MCF 10A (cell line): ENCODE data around the gene RNASEL. TPM values are rescaled to one million over a fixed set of nuclear protein-coding genes. Genes with fewer than 3 reads are reported as not detected.
"Not testable (repeated sequence)": the region's sequence is repeated elsewhere in the genome, so short reads cannot be mapped to it uniquely, and the experiment has no call there.

Source experiments
- BruUV-seq: library from RNA; stranded (reverse); fragments of 400-500 nt; replicated peaks from 2 replicates; lab custom pipeline; 2021; lab: Mats Ljungman, UMichigan
- CTCF ChIA-PET: fragments of 300-600 bp; sonication (Branson Sonifier 250); formaldehyde crosslinking; extraction: SDS; loops from one replicate; lab custom pipeline; 2021; ENCODE audit warnings: antibody characterized with exemption, inconsistent platforms; lab: Yijun Ruan, JAX
- POLR2A ChIA-PET: fragments of 300-600, 350-650 bp; sonication (Branson Sonifier 250); formaldehyde crosslinking; extraction: SDS; loops from one replicate; lab custom pipeline; 2020; ENCODE audit warnings: antibody characterized with exemption, inconsistent platforms; lab: Yijun Ruan, JAX
- DNase-seq: peaks from one replicate; pipeline ENCODE4 v3.0.0-alpha.2; 2018; ENCODE audit not compliant: unreplicated experiment
- H3K27ac Mint-ChIP-seq: one replicate; pipeline ENCODE4 v1.8.0; 2022; ENCODE audit warnings: mild to moderate bottlenecking, low read depth, mixed read lengths; ENCODE audit not compliant: unreplicated experiment
- H3K27me3 Mint-ChIP-seq: one replicate; pipeline ENCODE4 v1.8.0; 2022; ENCODE audit warnings: mixed read lengths; ENCODE audit not compliant: insufficient read depth, unreplicated experiment
- H3K36me3 Mint-ChIP-seq: one replicate; pipeline ENCODE4 v1.8.0; 2022; ENCODE audit warnings: mild to moderate bottlenecking, moderate library complexity, mixed read lengths; ENCODE audit not compliant: insufficient read depth, unreplicated experiment
- H3K4me1 Mint-ChIP-seq: one replicate; pipeline ENCODE4 v1.8.0; 2022; ENCODE audit warnings: mixed read lengths; ENCODE audit not compliant: insufficient read depth, unreplicated experiment
- H3K4me3 Mint-ChIP-seq: one replicate; pipeline ENCODE4 v1.8.0; 2022; ENCODE audit warnings: mild to moderate bottlenecking, moderate library complexity, mixed read lengths; ENCODE audit not compliant: unreplicated experiment
- H3K9me3 Mint-ChIP-seq: one replicate; pipeline ENCODE4 v1.8.0; 2022; ENCODE audit warnings: mixed read lengths; ENCODE audit not compliant: unreplicated experiment
- intact Hi-C: fragments of 100-400 bp; cut with micrococcal nuclease; formaldehyde crosslinking; loops from 2 replicates; pipeline ENCODE4 v1.14.1; 2022
- total RNA-seq: library from RNA; stranded (reverse); gene quantifications from 2 replicates; pipeline ENCODE4 v1.2.3, GENCODE V29; 2022
- TF ChIP-seq, protein P1 (sequence below): fragments of 200-600 bp; IDR thresholded peaks from one replicate; pipeline ENCODE4 v1.8.0; 2022; ENCODE audit warnings: antibody characterized with exemption, mild to moderate bottlenecking; ENCODE audit not compliant: unreplicated experiment

The RNASEL gene
- total RNA-seq, 1 experiment from 2014 or later, result 4.2 TPM

DNA sequence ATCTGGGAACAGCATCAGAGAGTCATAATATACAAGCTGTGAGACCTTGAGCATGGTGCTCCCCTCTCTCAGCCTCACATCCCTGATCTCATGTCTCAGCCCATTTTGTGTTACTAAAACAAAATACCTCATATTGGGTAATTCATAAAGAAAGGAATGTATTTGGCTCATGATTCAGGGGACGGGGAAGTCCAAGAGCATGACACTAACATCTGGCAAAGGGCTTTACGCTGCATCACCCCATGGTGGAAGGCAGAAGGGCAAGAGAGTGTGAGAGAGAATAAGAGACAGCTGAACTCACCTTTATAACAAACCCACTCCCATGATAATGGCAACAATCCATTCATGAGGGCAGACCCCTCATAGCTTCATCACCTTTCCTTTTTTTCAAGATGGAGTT is 36.5 kb downstream of the RNASEL start:
- CTCF ChIA-PET, result interaction anchor here (0.6 kb wide), 1 partner anchor 625 kb away, joined by 4 read pairs; no protein-coding TSS in a partner anchor
- Mint-ChIP-seq H3K9me3 (peaks cover 9% of the 10 kb centered on the region), H3K27ac (no peak overlapping the region), H3K36me3 (no peaks in the 10 kb centered on the region), H3K4me3 (no peak overlapping the region), H3K4me1 (no peaks in the 10 kb centered on the region), H3K27me3 (no peaks in the 10 kb centered on the region)
- DNase-seq, result no peak
- TF ChIP-seq, protein P1, sequence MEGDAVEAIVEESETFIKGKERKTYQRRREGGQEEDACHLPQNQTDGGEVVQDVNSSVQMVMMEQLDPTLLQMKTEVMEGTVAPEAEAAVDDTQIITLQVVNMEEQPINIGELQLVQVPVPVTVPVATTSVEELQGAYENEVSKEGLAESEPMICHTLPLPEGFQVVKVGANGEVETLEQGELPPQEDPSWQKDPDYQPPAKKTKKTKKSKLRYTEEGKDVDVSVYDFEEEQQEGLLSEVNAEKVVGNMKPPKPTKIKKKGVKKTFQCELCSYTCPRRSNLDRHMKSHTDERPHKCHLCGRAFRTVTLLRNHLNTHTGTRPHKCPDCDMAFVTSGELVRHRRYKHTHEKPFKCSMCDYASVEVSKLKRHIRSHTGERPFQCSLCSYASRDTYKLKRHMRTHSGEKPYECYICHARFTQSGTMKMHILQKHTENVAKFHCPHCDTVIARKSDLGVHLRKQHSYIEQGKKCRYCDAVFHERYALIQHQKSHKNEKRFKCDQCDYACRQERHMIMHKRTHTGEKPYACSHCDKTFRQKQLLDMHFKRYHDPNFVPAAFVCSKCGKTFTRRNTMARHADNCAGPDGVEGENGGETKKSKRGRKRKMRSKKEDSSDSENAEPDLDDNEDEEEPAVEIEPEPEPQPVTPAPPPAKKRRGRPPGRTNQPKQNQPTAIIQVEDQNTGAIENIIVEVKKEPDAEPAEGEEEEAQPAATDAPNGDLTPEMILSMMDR, result no peak
- intact Hi-C loops, result no loop called here
- no TSS peak for BruUV-seq
- POLR2A ChIA-PET, result interaction anchor here (0.6 to 1.3 kb wide), 4 partner anchors 14 to 230 kb away, joined by 3 to 4 read pairs (median 3); no protein-coding TSS in a partner anchor

DNA sequence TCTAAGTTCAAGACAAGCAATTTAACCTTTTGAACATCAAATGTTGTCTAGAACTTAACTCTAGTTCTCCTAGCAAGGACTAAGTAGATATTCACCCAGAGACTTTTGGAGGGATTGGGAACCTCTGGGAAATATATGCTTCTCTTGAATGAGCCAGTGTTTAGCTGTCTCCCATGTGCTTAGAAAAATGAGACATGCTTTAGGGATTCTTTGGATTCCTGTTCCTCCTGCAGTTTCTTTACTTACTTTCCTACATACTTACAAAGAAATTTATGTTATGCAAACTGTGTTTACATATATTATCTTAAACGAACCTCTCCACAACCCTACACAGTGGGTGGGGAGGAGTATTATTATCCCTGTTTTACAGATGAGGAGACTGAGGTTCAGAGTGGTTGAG is 39.2 kb downstream of the RNASEL start:
- H3K36me3 Mint-ChIP-seq, result no peaks in the 10 kb centered on the region
- TF ChIP-seq, protein P1, result no peak
- intact Hi-C loops, result no loop called here
- no peaks in the 10 kb centered on the region for H3K27me3 Mint-ChIP-seq
- ChIA-PET CTCF (no interaction called here), POLR2A (interaction anchor here (1.0 kb wide), 2 partner anchors 26 to 122 kb away, joined by 3 to 4 read pairs; no protein-coding TSS in a partner anchor)
- DNase-seq, result no peak
- BruUV-seq, result no TSS peak
- no peaks in the 10 kb centered on the region for H3K4me1 Mint-ChIP-seq
- no peak overlapping the region for H3K27ac Mint-ChIP-seq
- H3K4me3 Mint-ChIP-seq, result no peak overlapping the region
- H3K9me3 Mint-ChIP-seq, result peaks cover 9% of the 10 kb centered on the region

DNA sequence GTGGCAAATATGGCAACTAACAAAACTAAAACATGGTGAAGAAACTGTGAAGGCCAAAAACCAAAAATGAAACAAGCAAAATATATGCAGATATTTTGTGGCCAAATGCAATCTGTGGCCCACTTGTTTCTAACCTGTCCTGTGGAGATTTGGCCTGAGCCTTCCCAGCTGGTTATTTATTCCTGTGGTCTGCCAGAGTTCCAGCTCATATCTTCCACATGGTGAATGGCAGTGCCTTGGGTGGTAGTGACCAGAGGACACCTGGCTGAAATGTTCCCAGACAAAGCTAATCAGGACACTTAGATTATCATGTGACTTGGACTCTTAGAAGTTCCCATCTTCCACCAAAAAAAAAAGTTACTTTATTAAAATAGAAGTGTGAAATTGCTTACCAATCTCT is 39.7 kb downstream of the RNASEL start:
- Mint-ChIP-seq H3K36me3 (no peaks in the 10 kb centered on the region), H3K4me3 (no peak overlapping the region), H3K27me3 (peaks cover 4% of the 10 kb centered on the region), H3K9me3 (peaks cover 9% of the 10 kb centered on the region), H3K27ac (no peak overlapping the region), H3K4me1 (no peaks in the 10 kb centered on the region)
- no TSS peak for BruUV-seq
- intact Hi-C loops, result no loop called here
- ChIA-PET CTCF (interaction anchor here (0.8 kb wide), 1 partner anchor 131 kb away, joined by 3 read pairs; no protein-coding TSS in a partner anchor), POLR2A (interaction anchor here (0.7 to 1.0 kb wide), 4 partner anchors 18 to 232 kb away, joined by 3 to 4 read pairs (median 3); no protein-coding TSS in a partner anchor)
- DNase-seq, result no peak
- TF ChIP-seq, protein P1, result no peak

DNA sequence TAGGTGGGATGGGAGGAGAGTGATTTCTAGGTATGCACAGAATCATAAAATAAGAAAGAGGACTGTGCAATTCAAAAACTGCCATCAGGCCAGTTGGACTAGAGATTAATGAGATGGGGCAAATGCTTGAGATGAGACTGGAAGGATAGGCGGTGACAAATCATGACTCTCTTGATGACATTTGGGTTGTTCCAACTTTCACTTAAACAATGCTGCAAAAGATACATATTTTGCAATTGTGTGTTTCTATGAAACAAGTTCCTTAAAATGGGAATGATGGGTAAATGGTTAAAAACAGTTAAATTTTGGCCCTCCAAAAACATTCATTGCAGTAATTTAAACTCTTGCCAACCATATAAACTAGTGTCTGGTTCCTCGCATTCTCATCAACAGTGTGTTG is 55.2 kb downstream of the RNASEL start:
- no peak for DNase-seq
- Mint-ChIP-seq H3K36me3 (no peaks in the 10 kb centered on the region), H3K4me3 (no peak overlapping the region), H3K4me1 (no peaks in the 10 kb centered on the region), H3K9me3 (no peaks in the 10 kb centered on the region), H3K27ac (no peak overlapping the region), H3K27me3 (peaks cover 19% of the 10 kb centered on the region)
- TF ChIP-seq, protein P1, result no peak
- ChIA-PET CTCF (no interaction called here), POLR2A (no interaction called here)
- no TSS peak for BruUV-seq
- intact Hi-C loops, result no loop called here

DNA sequence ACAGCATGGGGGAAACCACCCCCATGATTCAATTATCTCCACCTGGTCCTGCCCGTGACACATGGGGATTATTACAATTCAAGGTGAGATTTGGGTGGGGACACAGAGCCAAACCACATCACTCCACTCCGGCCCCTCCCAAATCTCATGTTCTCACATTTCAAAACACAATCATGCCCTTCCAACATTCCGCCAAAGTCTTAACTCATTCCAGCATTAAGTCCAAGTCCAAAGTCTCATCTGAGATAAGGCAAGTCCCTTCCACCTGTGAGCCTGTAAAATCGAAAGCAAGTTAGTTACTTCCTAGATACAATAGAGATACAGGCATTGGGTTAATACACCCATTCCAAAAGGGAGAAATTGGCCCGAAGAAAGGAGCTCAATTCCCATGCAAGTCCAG is 60.9 kb downstream of the RNASEL start:
- H3K27ac Mint-ChIP-seq, H3K36me3 Mint-ChIP-seq, intact Hi-C loops, POLR2A ChIA-PET, H3K4me3 Mint-ChIP-seq, DNase-seq, H3K4me1 Mint-ChIP-seq, H3K9me3 Mint-ChIP-seq, BruUV-seq: not testable (repeated sequence)
- H3K27me3 Mint-ChIP-seq, result peaks cover 19% of the 10 kb centered on the region
- CTCF ChIA-PET, result interaction anchor here (0.6 kb wide), 1 partner anchor 433 kb away, joined by 3 read pairs; no protein-coding TSS in a partner anchor
